Tibial nerve (tissue), 4 donors: ENCODE results near the gene KRAS.

Experiments used
- CTCF ChIP-seq, 5 experiments: fragments of 200-600 bp in 3 of 5; fragments of 450-650 bp in 2 of 5; sonication (generic) in 3 of 5; IDR thresholded peaks; one replicate each; pipeline ENCODE4 v1.5.1; 2016 to 2019; ENCODE audit warnings: antibody characterized with exemption in 5 of 5, mild to moderate bottlenecking in 3 of 5, moderate library complexity in 2 of 5
- EP300 ChIP-seq, 2 donors: sonication (generic); formaldehyde crosslinking; IDR thresholded peaks; one replicate each; pipeline ENCODE4 v1.6.1; 2017; ENCODE audit warnings: antibody characterized with exemption in 2 of 2, mild to moderate bottlenecking in 1 of 2
- POLR2A ChIP-seq, 2 donors: fragments of 450-650 bp; IDR thresholded peaks; one replicate each; pipeline ENCODE4 v1.6.1; 2017; ENCODE audit warnings: antibody characterized with exemption in 2 of 2, mild to moderate bottlenecking in 2 of 2, moderate library complexity in 2 of 2

GRCh38 chr12:25283006-25283405 is 32.3 kb upstream of the KRAS start:
- TF ChIP-seq EP300 (IDR thresholded peaks at IDR 0.05) (no peak), CTCF (IDR thresholded peaks at IDR 0.05) (no peak), POLR2A (IDR thresholded peaks at IDR 0.05) (no peak)
